Measurements from ENCODE around the gene ANKRD44.
"Not testable (repeated sequence)": the region's sequence is repeated elsewhere in the genome, so short reads cannot be mapped to it uniquely, and the experiment has no call there.

The ANKRD44 gene
- total RNA-seq: 422 to 474 reads per million in 2 donors

DNA sequence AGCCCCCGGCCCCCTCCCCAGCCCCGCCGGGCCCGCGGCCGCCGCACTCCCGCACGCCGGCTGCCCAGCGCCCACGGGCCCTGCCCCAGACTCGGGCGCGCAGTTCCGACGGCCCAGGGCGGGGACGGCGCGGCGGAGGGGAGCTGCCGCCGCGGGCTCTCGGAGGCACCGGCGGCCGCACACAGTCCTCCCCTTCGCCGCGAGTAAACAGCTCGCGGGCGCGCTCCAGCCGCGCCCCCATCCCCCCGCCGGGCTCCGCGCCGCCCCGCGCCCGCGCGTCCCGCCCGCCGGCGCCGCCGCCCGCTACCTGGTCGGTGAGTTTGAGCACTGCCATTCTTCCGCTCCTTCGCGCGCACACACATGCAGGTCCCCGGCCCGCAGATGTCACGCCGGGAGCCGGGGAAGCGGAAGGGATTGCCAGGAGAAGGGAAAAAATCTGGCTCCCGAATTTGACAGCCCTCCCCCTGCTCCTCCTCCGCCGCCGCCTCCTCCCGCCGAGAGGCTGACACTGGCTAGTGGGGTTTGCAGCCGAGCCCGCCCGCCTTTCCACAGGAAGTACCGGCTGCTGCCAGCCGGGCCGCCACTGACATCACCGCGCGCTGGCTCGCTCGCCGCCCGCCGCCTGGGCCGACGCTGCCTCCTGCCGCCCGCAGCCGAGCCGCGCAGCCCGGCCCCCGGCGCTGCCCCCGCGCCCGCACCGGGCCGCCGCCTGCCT lies at the start of gene ANKRD44:
ANKRD44 (minus strand) TSS at position 510 of the 715 bp plus-strand sequence; CDS start at position 334, 176 bp downstream.
- DNase-seq: peak; percentile 90

DNA sequence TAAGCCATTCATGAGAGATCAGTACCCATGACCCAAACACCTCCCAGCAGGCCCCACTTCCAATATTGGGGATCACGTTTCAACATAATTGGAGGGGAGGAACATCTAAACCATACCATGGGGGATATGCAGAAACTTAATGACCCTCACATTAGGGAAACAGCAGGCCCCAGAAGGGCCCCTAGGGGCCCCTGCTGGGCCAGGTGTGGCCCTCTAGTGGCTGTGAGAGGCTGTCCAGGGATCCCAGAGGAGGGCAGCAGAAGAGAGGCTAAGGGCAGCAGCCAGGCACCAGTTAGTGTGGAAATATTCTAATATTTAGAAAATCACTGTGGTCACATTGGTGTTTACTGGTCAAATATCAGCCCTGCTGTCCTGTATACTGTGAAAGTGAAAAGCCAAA lies 49.3 kb upstream of the ANKRD44 start:
- no peak for DNase-seq

DNA sequence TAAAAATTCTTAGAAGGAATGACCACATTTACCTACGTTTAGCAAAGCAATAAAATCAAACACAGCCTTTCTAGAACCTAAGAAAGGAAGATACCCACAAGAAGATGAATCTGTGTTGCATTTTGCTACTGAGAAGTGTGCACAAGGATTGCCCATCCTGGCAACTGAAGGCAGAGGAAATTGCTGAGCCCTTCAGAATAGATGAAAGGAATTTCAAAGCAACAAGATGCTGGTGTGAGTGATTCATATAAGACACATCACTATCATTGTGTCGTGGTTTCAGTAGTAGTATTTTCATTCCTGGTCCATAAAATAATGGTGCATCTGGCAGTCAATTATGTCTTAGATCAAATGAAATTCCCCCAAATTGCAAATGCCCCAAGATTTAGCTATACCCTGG lies 48.4 kb upstream of the ANKRD44 start:
- no peak for DNase-seq

DNA sequence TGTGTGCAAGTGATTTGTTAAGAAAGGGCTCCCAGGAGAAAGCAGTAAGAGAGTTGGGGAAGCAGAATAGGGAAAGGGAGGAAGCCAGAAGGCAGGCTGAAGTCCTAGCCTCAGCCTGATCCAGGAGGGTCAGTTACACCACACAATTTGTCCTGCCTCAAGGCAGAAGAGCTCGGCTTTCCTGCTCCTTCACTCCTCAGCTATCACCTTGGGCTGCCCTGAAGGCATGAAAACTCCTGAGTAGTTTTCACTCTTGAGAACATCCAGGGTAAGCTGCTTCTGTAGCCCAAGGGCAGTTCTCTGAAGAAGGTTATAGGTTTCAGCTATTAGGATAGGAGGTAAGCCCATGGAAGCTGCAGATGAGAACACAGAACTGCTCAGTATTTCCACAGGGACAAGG lies 47.4 kb upstream of the ANKRD44 start:
- DNase-seq: no peak

DNA sequence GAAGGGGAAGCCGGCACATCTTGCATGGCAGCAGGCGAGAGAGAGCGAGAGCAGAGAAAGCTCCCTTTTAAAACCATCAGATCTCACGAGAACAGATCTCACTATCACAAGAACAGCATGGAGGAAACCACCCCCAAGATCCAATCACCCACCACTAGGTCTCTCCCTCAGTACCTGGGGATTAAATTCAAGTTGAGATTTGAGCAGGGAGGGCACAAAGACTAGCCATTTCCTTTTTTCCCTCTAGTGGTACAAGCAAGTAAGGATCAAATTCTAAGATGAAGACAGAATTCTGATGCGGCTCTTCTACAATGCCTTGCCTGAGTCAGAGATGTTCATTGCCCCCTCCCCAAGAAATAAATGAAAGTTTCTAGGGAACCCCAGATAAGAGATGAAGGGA lies 45.6 kb upstream of the ANKRD44 start:
- DNase-seq: no peak

DNA sequence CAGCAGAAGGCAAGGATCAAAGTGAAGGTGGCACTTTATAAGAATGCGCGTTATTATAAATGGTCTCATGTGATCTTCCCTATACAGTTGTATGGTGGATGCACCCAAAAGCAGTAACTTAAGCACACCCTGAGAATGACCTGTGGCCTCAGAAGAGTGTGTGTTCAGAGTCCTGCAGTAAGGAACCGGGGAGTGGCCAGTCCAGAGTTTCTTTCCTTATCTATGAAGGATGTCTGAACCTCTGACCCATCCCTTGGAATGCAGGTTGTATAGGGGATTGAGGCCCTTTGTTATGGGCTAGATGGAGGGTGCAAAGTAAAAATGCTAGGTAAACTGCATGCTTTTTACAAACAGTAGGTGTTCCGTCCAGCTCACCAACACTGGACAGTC lies 43.6 kb upstream of the ANKRD44 start:
- DNase-seq: no peak

DNA sequence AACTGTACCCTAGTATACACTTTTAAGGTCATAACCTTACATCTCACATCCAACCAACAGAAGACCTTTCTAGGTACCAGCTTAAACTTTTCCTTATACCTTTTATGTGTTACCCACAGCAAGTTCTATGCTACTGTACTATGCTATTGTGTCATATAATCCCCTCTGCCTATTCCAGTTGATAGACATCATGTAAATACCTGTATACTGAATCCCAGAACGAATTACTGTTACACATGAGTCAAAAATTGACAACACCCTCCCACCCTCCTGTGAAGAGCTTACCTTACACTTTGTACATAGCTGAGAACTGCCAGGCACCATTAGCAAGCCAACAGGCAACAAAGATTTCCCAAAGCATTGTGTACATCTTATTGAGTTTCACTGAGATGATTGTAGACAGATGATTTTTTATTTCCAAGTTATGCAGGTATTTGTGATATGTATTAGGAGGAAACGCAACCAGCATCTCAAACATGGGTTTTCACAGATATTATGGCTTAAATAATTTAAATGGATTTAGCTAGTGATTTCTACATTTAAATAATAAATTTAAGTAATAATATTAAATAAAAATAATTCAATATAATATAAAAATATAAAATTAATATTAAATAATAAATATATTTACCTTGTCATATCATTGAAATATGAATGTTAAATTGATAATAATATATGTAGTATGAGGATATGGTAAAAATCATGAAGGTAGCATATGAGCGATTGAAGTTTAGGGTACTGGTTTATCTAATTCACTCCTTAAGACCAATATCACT lies 43.0 kb upstream of the ANKRD44 start:
- no peak for DNase-seq

DNA sequence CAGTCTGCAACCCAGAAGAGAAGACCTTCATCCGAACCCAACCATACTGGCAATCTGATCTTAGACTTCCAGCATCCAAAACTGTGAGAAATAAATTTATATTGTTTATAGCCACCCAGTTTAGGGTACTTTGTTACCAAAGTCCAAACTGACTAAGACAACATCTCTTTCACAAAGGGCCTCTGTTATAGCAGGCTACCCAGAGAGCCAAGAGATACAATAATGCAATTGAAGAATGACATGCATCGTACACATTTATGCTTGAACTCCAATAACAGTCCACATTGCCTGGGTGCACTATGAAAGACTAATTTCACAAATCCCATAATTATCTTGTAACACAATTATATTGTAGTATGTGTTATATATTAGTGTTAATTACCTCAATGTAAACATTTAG lies 39.1 kb upstream of the ANKRD44 start:
- no peak for DNase-seq

DNA sequence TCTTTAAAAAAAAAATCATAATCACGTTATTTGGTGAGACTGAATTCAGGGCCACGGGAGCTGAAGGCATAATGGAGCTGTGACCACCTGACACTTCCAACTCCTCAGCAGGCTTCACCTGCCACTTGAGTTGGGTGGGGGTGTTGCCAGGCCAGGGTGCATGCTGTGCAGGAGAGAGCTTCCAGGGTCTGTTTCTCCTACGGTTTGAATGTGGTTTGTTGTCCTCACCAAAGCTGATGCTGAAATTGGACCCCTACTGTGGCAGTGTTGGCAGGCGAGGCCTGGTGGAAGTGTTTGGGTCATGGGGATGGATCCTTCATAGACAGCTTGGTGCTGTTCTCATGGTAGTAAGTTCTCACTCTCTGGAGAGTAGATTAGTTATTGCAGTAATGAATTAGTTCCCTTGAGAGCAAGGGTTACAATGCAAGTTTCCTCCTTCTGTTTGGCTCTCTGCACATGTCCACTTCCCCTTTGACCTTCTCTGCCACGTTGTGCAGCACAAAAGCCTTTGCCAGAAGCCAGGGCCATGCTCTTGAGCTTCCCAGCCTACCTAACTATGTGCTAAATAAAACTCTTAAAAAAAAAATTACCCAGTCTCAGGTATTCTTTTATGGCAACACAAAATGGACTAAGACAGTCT lies 38.3 kb upstream of the ANKRD44 start:
- no peak for DNase-seq

DNA sequence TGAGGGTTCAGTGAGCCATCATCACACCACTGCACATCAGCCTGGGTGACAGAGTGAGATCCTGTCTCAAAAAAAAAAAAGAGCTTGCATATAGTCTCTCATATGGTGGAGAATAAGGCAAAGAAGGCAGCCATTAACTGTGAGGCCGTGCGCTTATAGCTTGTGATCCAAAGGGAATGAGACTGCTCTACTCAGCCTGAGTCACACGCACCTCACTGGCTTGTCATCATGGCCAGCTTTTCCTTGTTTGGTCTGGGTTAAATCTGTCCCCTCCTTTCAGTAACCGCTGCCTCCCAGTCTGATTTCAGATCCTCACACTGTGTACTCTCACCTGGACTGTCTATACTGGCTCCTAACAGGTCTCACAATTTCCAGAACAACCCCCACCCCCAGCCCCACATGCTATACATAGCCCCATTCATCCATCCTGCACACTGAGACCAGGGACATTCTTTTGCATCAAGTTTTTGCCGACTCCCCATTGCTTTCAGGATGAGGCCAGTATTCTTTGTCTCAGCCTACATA lies 35.3 kb upstream of the ANKRD44 start:
- no peak for DNase-seq

DNA sequence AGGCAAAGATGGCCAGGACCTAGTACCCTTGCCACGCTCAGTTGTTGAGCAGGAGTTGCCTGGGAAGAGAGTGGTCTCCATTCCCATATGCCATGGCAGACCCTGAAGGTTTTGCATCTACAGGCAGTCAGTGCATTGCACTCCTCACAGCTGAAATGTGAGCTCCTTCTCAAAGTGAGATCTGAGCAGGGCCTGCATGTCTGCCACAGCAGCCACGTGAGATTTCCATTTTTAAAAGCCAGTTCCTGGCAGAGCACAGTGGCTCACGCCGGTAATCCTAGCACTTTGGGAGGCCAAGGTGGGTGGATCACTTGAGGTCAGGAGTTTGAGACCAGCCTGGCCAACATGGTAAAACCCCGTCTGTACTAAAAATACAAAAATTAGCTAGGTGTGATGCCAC lies 33.4 kb upstream of the ANKRD44 start:
- not testable (repeated sequence) for DNase-seq

DNA sequence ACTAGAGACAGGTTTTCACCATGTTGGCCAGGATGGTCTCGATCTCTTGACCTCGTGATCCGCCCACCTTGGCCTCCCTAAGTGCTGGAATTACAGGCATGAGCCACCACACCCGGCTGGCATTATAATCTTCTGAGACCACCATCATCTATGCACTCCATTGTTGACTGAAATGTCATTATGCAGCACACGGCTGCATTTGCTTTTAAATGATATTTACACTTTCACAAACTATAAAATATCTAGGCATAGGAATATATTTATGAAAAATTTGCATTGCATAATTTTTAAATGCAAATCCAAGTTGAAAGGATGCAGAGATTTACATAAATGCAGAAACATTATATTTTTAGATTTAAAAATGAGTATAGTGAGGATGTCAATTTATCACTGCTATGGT lies 30.0 kb upstream of the ANKRD44 start:
- no peak for DNase-seq

DNA sequence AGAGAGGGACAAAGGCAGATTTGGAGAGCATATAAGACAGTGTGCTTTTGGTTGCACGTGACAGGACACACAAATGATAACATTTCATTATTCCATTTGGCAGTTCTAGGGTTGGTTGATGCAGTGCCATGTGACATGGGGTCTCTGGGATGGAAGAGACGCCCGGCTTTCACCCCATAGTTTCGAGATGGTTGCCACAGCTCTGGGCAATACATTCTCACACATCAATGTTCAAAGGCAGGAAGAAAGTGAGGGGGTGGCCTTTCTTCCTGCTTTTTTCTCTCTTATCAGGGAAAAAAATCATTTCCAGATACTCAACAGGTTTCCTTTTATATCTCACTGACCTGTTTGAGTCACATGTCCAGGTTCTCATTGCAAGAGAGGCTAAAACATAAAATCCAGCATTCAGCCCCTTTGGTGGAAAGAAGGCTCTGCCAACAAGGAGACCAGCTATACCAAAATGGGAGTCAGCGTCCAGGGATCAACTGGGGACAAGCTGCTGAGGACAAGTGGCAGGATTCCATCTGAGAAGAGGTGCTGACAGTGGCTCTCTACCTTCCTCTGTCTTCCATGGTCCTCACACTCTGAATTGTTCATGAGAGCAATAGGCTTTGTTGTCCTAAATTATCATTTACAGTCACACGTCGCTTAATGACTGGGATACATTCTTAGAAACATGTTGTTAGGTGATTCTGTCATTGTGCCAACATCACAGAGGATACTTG lies 29.1 kb upstream of the ANKRD44 start:
- no peak for DNase-seq

DNA sequence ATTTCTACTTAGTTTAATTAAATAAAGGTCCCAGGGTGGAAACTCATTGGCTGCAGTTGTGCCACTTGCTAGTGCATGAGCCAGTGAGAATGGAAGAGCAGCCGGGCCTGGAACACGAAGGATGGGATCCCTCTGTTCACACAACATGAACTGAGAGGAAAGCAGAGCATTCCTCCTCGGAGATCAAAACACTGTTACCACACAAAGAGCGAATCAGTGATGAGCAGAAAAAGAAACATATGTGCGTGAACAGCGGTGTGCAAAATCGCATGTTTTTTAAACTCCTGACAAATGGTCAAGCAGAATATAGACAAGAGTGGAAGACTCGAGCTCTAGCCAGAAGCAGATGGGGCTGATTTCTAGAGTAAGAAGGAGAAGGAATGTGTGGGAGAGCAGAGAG lies 28.4 kb upstream of the ANKRD44 start:
- no peak for DNase-seq

DNA sequence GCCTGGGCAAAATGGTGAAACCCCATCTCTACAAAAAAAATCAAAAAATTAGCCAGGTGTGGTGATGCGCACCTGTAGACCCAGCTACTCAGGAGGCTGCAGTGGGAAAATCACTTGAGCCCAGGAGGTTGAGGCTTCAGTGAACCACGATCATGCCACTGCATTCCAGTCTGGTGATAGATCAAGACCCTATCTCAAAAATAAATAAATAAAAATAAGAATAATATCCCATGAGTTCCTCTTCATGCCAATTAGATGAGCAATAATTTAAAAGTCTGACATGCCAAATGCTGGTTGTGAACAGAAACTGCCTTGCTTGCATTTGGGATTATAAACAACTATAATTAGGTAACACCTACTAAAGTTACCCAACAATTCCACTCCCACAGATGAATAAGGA lies 22.1 kb upstream of the ANKRD44 start:
- no peak for DNase-seq

DNA sequence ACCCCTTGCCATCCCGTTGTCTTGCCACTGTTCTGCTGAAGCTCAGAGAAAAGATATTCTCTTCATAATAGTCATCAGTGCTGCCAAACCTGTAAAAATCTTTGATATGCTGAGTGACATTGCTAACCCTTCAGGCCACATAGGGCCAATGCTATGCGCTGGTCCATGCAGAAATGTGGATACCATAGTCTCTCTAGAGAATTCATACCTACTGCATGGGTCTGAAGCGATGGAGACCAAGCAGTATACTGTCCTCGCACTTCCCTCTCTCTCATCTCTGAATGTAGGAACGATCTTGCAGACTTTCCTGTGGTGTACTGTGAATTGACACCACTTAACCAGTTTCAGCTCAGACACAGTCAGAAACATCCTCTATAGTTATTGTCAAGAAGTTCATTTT lies 17.9 kb upstream of the ANKRD44 start:
- DNase-seq: no peak

DNA sequence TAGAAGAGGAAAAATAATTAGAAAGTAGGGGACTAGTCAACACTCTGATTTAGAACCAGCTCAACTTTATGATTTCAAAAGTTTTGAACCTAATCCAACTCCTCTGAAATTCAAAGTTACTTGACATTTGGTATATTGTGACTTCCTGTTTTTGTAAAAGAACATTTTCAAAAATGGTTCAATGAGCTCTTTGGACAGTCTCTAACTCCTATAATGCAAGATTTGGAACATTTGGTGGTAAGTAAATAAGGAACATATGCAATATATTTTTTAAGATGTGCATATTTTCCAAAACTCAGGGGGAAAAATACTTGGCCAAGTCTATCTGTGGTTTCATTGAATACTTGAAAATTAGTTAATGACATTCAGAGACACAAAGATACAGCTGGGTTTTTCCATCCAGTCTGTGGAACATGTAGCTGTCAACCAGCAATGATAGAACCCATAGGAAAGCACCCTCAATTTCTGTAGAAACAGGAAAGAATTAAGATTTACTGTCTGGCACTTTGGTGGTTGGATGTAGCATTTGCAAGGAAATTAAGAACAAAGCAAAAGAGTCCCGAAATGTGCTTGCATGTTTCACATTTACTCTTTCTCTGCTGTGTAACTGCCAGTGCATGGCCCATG lies 17.0 kb upstream of the ANKRD44 start:
- DNase-seq: no peak

DNA sequence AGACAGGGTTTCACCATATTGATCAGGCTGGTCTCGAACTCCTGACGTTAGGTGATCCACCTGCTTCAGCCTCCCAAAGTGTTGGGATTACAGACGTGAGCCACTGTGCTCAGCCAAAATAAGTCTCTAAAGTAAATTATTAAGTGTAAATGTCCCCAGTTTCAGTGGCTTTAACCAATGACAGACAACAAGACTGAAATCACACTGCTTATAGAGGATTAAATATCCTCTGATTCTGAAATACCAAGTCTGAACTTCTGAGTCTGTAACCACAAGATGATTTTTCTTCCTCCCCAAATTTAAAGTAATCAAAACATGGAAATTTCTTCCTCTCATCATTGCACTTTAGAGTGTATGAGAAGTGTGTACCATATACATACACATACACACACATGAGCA lies 16.5 kb upstream of the ANKRD44 start:
- no peak for DNase-seq

DNA sequence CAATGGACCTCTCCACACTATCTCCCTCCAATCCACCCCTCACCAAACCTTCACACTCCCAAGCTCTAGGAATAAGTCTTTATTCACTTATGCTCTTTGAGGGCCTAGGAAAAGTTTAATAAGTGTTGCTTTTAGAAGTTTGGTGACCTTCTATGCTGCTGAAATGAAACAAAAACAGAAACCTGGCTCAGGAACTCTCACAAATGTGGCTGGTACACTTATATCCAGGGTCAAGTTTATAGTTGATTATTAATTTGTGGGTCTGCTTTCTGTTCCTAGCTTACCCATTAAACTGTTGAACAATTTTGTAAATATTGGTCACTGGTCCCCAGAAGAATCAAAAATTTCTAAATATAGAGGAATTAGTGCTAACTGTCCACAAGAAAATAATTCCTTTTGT lies 14.2 kb upstream of the ANKRD44 start:
- DNase-seq: no peak

DNA sequence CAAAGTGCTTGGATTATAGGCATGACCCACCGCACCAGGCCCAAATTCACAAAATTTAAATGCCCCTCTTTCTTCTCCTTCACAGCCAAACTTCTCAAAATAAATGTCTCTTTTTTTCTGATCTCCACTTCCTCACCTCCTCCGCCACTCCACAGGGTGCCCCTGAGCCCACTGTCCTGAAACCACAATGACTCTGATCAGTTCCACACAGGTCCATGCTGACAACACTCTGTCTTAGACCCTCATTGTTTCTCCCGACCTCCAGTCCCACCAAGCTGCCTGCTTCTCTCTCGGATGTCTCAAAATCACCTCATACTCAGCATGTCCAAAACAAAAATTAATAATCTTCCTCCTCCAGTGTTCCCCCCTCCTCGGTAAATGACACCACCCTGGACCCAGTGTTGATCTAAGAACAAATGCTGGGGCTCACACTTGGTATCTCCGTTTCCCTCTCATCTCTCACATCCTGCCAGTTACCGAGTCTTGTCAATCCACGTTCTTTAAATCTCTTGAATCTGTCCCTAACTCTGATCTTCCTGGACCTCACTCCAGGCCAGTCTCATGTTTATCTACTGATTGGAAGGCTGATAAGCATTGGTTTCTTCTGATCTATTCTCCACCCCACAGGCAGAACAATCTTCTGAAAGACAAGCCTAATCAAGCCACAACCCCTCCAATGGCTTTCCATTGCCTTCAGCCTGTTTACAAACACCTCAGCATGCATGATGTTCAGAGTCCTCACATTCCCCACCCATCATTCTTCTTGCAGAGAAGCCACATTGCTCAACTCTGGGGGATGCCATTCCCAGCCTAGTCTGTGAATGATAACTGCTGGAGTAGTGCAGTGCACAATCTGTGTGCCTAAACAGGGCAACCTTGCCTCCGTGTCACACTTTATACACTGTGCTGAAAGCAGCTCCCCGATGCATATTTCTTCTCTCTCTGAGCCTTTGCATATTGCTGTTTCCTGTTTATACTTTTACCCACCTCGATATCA lies 12.4 kb upstream of the ANKRD44 start:
- no peak for DNase-seq

DNA sequence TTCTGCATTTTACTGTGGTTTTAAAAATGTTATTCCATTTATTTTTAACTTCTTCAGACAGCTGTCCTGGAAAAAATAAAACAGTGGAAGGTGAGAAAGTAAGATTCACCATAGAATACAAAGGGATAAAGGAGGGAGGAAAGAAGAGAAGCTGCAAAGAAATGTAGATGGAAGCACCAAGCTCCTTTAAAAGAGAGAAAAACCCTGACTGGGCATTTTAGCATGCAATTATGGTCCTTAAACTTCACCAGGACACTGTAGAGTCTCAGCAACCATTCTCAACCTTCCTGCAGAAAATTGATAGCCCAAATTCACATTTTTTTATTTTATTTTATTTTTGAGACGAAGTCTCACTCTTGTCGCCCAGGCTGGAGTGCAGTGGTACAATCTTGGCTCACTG lies 11.6 kb upstream of the ANKRD44 start:
- no peak for DNase-seq
